Ascending aorta (tissue), 2 donors: ENCODE measurements around the gene CFTR. TPM values are rescaled to one million over a fixed set of nuclear protein-coding genes. Genes with fewer than 3 reads are reported as not detected.

Experiments
- DNase-seq, 2 donors: peaks; one replicate each; pipeline ENCODE4 v3.0.0-alpha.2; 2019; ENCODE audit warnings: low spot score in 2 of 2
- H3K27ac ChIP-seq, 2 donors: fragments of 200-600 bp; sonication (generic); one replicate each; pipeline ENCODE4 v1.5.1; 2016 to 2017; ENCODE audit warnings: mild to moderate bottlenecking in 1 of 2
- H3K27me3 ChIP-seq: fragments of 200-600 bp; sonication (generic); one replicate; pipeline ENCODE4 v1.5.1; 2017
- H3K36me3 ChIP-seq, 2 donors: fragments of 200-600 bp; sonication (generic); one replicate each; pipeline ENCODE4 v1.5.1; 2016
- H3K4me1 ChIP-seq, 2 donors: fragments of 200-600 bp; sonication (generic); one replicate each; pipeline ENCODE4 v1.5.1; 2016 to 2017; ENCODE audit warnings: mild to moderate bottlenecking in 1 of 2
- H3K4me3 ChIP-seq, 2 donors: fragments of 200-600 bp; sonication (generic); one replicate each; pipeline ENCODE4 v1.5.1; 2016 to 2017; ENCODE audit warnings: mild to moderate bottlenecking in 1 of 2
- H3K9me3 ChIP-seq, 2 donors: fragments of 200-600 bp; sonication (generic); one replicate each; pipeline ENCODE4 v1.5.1; 2016
- CTCF ChIP-seq, 3 experiments: fragments of 200-600 bp in 2 of 3; fragments of 450-650 bp in 1 of 3; sonication (generic) in 2 of 3; IDR thresholded peaks; one replicate each; pipeline ENCODE4 v1.5.1; 2016 to 2019; ENCODE audit warnings: antibody characterized with exemption in 3 of 3, mild to moderate bottlenecking in 1 of 3, moderate library complexity in 1 of 3
- intact Hi-C: fragments of 100-400 bp; cut with DNase I; formaldehyde crosslinking; loops from one replicate; pipeline ENCODE4 v1.15.1; 2023
- total RNA-seq: library from RNA; depleted of rRNA; stranded (reverse); fragments of >200 nt; gene quantifications from one replicate; pipeline ENCODE4 v1.1.0, GENCODE V29; 2016

Gene CFTR
- total RNA-seq, 1 donor from 2014 or later, result 0.21 TPM

- Histone ChIP-seq H3K27me3 (no peaks in the 10 kb centered on the region), H3K27ac (no peak overlapping the region), H3K9me3 (no peaks in the 10 kb centered on the region), H3K36me3 (no peaks in the 10 kb centered on the region), H3K4me1 (no peaks in the 10 kb centered on the region), H3K4me3 (no peak overlapping the region)
- TF ChIP-seq CTCF (IDR thresholded peaks at IDR 0.05), result no peak
- no peak for DNase-seq
- intact Hi-C loops, result no loop called here
Measured at GRCh38 chr7:117588352-117588794, 108.5 kb downstream of the CFTR start.

- no peak for DNase-seq
- H3K4me3 ChIP-seq, result no peak overlapping the region
- H3K27ac ChIP-seq, result no peak overlapping the region
- no peaks in the 10 kb centered on the region for H3K27me3 ChIP-seq
- H3K9me3 ChIP-seq, result no peaks in the 10 kb centered on the region
- intact Hi-C loops, result no loop called here
- no peaks in the 10 kb centered on the region for H3K36me3 ChIP-seq
- H3K4me1 ChIP-seq, result no peaks in the 10 kb centered on the region
- no peak for TF ChIP-seq CTCF (IDR thresholded peaks at IDR 0.05)
Measured at GRCh38 chr7:117590191-117590590, 110.4 kb downstream of the CFTR start.

DNA sequence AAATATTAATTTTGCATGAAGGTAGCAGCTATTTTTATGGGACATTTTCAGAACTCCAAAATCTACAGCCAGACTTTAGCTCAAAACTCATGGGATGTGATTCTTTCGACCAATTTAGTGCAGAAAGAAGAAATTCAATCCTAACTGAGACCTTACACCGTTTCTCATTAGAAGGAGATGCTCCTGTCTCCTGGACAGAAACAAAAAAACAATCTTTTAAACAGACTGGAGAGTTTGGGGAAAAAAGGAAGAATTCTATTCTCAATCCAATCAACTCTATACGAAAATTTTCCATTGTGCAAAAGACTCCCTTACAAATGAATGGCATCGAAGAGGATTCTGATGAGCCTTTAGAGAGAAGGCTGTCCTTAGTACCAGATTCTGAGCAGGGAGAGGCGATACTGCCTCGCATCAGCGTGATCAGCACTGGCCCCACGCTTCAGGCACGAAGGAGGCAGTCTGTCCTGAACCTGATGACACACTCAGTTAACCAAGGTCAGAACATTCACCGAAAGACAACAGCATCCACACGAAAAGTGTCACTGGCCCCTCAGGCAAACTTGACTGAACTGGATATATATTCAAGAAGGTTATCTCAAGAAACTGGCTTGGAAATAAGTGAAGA is 112.3 kb downstream of the CFTR start:
- no peak overlapping the region for H3K4me3 ChIP-seq
- no peaks in the 10 kb centered on the region for H3K9me3 ChIP-seq
- H3K36me3 ChIP-seq, result no peaks in the 10 kb centered on the region
- no peaks in the 10 kb centered on the region for H3K4me1 ChIP-seq
- no peak overlapping the region for H3K27ac ChIP-seq
- intact Hi-C loops, result no loop called here
- no peaks in the 10 kb centered on the region for H3K27me3 ChIP-seq
- DNase-seq, result no peak
- no peak for TF ChIP-seq CTCF (IDR thresholded peaks at IDR 0.05)

- Histone ChIP-seq H3K4me3 (no peak overlapping the region), H3K27ac (no peak overlapping the region), H3K9me3 (no peaks in the 10 kb centered on the region), H3K4me1 (no peaks in the 10 kb centered on the region), H3K36me3 (no peaks in the 10 kb centered on the region), H3K27me3 (no peaks in the 10 kb centered on the region)
- no peak for DNase-seq
- no peak for TF ChIP-seq CTCF (IDR thresholded peaks at IDR 0.05)
- intact Hi-C loops, result no loop called here
Measured at GRCh38 chr7:117596134-117596533, 116.3 kb downstream of the CFTR start.

GRCh38 chr7:117597755-117598154 is 117.9 kb downstream of the CFTR start:
- no peak for TF ChIP-seq CTCF (IDR thresholded peaks at IDR 0.05)
- no peaks in the 10 kb centered on the region for H3K27me3 ChIP-seq
- intact Hi-C loops, result no loop called here

DNA sequence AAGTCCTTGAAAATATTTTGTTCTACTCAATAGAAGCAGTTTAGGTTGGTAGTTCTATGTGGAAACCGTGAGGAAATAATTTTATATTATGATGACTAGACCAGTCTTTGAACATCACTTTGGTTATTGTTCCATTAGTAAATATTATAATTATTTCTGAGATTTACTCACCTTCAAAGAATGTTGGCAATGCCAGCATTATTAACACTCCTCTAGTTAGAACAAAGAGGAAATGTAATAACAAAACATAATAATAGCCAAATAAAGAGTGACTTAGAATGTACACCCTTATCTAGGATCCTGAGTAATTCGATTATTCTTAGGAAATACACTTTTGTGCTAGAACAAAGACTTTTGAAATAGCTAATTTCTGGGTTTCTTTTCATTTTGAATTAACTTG is 121.1 kb downstream of the CFTR start:
- Histone ChIP-seq H3K27ac (no peak overlapping the region), H3K4me3 (no peak overlapping the region), H3K4me1 (no peaks in the 10 kb centered on the region), H3K36me3 (no peaks in the 10 kb centered on the region), H3K27me3 (no peaks in the 10 kb centered on the region), H3K9me3 (no peaks in the 10 kb centered on the region)
- no peak for DNase-seq
- TF ChIP-seq CTCF (IDR thresholded peaks at IDR 0.05), result no peak
- intact Hi-C loops, result no loop called here

More at GRCh38 chr7:117597755-117598154, 117.9 kb downstream of the CFTR start:
- Histone ChIP-seq H3K9me3 (no peaks in the 10 kb centered on the region), H3K4me3 (no peak overlapping the region), H3K36me3 (no peaks in the 10 kb centered on the region), H3K4me1 (no peaks in the 10 kb centered on the region), H3K27ac (no peak overlapping the region)
- DNase-seq, result no peak
